ENCODE data around the gene MIA2.
A peak's percentile ranks its signal among the peaks of the same experiment; 100 is the strongest.
"Not testable (repeated sequence)": the region's sequence is repeated elsewhere in the genome, so short reads cannot be mapped to it uniquely, and the experiment has no call there.

MIA2 gene

DNA sequence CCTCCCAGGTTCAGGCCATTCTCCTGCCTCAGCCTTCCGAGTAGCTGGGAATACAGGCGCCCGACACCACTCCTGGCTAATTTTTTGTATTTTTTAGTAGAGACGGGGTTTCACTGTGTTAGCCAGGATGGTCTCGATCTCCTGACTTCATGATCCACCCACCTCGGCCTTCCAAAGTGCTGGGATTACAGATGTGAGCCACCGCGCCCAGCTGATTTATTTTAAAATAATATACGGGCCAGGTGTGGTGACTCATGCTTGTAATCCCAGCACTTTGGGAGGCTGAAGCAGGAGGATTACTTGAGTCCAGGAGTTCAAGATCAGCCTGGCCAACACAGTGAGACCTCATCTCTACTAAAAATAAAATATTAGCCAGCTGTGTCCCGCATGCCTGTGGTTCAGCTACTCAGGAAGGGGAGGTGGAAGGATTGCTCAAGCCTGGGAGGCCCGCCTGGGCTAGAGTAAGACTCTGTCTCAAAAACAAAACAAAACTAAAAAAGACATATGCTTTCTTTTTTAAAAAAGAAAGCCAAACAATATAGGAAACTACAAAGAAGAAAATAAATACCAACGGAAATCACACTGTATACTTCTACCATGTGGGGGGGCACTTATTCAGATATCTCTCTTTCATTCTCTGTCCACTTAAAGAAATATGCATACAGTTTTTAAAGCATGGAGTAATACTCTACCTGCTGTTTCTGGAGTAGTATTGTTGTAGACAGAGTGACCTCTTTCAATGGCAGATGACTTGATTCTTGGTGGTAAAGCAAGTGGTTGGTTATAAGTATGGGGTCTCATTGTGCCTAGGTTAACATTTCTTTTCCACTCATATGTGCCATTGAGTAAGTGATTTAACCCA lies 930 bp upstream of the MIA2 start:
- no peak for DNase-seq

DNA sequence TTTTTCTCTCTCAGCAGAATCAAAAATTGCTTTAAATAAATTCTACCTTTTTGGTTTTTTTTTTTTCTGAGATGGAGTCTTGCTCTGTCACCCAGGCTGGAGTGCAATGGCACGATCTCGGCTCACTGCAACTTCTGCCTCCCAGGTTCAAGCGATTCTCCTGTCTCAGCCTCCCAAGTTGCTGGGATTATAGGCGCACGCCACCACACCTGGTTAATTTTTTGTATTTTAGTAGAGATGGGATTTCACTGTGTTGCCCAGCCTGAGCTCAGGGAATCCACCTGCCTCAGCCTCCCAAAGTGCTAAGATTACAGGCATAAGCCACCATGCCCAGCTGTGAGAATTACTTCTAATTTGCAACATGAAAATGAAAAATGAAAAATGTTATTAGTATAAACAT lies 1.3 kb downstream of the MIA2 start:
- DNase-seq, result not testable (repeated sequence)

DNA sequence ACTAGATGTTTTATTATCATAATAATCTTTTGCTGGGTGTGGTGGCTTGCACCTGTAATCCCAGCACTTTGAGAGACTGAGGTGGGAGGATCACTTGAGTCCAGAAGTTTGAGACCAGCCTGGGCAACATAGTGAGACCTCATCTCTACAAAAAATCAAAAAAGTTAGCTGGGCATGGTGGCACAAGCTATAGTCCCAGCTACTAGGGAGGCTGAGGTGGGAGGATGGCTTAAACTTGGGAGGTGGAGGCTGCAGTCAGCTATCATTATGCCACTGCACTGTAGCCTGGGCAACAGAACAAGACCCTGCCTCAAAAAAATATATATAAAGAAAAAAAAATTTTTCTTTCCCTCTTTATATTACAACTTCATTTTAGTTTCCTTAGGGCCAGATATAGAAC lies 1.8 kb downstream of the MIA2 start:
- not testable (repeated sequence) for DNase-seq

DNA sequence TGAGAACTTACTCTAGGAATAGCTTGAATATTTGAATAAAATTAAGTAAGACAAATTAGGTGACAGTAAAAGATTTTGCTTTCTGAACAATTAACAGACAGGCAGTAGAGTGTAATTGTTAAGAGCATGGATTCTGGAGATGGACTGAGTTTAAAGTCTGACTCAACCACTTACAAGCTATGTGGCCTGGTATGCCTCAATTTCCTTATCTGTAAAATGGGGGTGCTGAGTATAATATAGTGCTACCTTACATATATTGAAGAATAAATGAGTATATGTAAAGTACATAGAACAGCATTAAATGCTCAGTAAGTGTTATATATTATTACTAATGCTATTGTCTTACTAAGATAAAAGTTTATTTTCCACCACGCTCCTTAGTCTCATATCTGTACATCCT lies 7.1 kb downstream of the MIA2 start:
- no peak for DNase-seq

DNA sequence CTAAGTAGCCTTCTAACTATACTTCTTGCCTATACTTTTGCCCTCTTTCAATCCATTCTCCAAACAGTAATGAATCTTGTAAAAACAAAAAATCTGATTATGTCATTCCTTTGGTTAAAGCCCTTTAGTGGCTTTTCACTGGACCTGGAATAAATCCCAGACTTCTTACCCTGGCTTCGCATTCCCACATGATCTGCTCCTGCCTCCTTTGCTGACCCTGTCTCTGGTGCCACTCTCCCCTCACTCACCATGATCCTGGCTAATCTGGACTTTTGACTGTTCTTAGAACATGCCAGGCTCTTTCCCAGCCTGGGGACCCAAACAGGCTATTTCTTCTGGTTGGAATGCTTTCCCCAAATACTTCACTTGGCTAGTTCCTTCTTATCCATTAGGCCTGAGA lies 7.9 kb downstream of the MIA2 start:
- DNase-seq, result no peak

DNA sequence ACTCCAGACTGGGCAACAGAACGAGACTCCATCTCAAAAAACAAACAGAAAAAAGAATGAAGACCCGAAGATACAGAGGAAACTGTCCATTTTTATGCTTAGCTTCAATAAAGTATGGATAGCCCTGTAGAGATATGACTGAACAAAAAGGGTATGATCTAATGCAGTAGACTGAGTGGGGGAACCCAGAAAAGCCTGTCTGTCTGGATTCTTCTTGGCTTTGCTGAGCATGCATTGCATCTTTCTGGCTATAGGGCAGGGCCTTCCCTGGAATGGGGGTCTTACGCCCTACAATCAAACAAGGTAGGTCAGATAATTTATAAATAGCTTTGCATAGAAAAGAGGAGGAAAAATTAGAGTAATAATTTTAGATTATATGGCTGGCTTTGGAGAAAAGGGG lies 10.1 kb downstream of the MIA2 start:
- DNase-seq, result no peak

DNA sequence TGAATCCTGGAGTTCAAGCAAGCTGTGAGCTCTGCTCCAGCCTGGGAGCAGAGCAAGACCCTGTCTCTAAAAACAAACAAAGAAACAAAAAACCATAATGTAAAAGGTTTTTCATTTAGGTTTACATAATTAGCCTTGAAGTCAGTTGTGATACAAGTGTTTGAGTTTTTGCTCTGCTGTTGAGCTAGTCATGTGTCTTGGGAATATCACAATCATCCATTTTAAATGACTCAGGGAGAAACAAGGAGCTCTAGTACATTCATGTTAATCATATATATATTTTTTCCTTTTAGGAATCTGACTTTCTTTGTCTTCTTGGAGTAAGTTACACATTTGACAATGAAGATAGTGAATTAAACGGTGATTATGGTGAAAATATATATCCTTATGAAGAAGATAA lies 12.9 kb downstream of the MIA2 start:
- DNase-seq, result no peak

DNA sequence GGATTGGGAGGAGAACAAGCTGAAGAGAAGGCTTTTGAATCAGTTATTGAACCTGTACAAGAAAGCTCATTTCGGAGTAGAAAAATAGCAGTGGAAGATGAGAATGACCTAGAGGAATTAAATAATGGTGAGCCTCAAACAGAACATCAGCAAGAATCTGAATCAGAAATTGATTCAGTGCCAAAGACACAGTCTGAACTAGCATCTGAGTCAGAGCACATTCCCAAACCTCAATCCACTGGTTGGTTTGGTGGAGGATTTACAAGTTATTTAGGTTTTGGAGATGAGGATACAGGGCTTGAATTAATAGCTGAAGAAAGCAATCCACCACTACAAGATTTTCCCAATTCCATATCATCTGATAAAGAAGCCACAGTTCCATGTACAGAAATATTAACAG lies 13.5 kb downstream of the MIA2 start:
- DNase-seq, result no peak

DNA sequence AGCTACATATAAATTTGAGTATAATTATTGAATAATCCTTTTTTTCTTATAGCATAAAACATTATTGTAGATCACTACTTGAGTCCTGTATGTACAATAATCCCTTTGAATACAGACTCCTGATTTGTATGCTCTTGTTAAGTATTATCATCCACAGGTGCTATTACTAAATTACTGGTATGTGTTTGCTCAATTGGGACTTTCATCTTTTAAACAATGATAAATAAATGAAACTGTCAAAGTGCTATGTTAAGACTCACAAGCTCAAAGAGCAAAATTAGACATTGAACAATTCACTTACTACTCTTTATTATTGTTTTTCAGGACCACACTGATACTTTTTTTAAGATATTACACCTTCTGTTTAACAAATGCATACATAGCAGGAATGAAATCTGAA lies 17.8 kb downstream of the MIA2 start:
- no peak for DNase-seq

DNA sequence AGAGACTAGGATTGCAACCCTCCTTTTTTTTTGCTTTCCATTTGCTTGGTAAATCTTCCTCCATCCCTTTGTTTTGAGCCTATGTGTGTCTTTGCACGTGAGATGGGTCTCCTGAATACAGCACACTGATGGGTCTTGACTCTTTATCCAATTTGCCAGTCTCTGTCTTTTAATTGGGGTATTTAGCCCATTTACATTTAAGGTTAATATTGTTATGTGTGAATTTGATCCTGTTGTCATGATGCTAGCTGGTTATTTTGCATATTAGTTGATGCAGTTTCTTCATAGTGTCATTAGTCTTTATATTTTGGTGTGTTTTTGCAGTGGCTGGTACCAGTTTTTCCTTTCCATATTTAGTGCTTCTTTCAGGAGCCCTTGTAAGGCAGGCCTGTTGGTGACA lies 23.7 kb downstream of the MIA2 start:
- DNase-seq, result not testable (repeated sequence)

DNA sequence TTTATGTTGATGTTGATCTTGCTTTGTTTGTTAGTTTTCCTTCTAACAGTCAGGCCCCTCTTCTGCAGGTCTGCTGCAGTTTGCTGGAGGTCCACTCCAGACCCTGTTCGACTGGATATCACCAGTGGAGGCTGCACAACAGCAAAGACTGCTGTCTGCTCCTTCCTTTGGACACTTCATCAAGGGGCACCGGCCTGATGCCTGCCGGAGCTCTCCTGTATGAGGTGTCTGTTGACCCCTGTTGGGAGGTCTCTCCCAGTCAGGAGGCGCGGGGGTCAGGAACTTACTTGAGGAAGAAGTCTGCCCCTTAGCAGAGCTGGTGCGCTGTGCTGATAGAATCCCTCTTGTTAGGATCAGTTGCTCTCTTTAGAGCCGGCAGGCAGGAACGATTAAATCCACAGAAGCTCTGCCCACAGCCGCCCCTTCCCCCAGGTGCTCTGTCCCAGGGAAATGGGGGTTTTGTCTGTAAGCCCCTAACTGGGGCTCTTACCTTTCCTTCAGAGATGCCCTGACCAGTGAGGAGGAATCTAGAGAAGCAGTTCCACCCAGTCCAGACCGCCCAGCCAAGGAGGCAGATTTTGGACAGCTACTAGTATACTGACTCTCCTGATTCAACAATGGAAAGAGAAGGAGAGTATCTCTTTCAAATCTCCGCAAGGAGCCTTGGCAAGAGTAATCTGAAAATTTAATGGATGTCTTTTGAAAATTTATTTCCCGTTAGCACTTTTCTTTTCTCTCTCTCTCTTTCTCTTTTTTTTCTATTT lies 25.2 kb downstream of the MIA2 start:
- DNase-seq, result no peak

GRCh38 chr14:39260161-39260560 lies 26.4 kb downstream of the MIA2 start:
- not testable (repeated sequence) for DNase-seq

- DNase-seq, result not testable (repeated sequence)
These were observed 28.5 kb downstream of the MIA2 start for GRCh38 chr14:39262214-39262613.

DNA sequence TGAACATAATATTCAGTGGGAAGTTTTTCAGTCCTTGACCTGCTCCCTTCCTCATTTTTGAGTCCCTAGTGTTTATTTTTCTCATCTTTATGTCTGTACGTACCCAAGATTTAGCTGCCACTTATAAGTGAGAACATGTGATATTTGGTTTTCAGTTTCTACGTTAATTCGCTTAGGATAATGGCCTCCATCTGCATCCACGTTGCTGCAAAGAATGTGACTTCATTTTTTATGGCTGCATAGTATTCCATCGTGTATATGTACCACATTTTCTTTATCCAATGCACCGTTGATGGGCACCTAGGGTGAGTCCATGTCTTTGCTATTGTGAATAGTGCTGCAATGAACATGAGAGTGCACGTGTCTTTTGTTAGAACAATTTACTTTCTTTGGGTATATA lies 30.3 kb downstream of the MIA2 start:
- no peak for DNase-seq

GRCh38 chr14:39264558-39264957 lies 30.8 kb downstream of the MIA2 start:
- peak; percentile 7 for DNase-seq

- DNase-seq, result peak; percentile 16
These were observed 31.3 kb downstream of the MIA2 start for GRCh38 chr14:39265033-39265432.

GRCh38 chr14:39265806-39266524 lies 32.2 kb downstream of the MIA2 start:
- DNase-seq, result peak; percentile 11

DNA sequence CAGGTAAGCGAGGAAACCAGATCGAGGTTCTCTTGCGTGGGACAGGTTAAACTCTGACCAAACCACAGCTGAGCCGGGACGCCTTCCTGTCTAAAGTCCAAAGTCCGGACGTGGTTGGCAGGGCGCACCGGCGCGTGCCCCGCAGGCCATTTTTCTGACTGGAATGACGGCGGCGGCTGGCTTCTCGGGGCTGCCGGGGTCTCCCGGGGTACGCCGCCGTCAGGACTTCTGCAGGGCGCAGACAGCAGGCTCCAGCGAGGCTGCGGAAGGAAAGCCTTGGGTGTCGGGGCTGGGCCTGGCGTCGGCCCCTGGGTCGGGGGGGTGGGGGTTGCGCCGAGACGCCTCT lies 32.8 kb downstream of the MIA2 start:
- DNase-seq, result no peak

- peak; percentile 87 for DNase-seq
These were observed 33.3 kb downstream of the MIA2 start for GRCh38 chr14:39266871-39267607.

GRCh38 chr14:39267608-39268005 lies 33.9 kb downstream of the MIA2 start:
- peak; percentile 34 for DNase-seq

DNA sequence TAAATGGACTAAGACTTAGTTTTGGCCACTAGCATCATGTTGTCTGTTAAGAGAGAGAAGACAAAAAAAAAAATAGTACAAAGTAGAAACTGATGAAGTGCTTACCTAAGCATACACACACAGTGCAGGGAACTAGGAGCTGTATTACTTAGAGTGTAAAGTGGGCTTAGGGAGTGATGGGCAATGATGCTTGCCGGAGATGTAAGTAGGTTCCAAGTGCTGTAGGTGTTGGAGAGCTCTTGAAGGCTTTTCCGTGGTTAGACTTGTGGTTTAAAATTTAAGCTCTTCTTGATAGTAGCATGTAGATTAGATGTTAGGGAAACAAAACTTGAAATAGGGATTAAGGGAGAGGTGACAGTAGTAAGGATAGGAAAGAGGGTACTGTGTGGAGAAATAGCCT lies 34.7 kb downstream of the MIA2 start:
- peak; percentile 16 for DNase-seq

DNA sequence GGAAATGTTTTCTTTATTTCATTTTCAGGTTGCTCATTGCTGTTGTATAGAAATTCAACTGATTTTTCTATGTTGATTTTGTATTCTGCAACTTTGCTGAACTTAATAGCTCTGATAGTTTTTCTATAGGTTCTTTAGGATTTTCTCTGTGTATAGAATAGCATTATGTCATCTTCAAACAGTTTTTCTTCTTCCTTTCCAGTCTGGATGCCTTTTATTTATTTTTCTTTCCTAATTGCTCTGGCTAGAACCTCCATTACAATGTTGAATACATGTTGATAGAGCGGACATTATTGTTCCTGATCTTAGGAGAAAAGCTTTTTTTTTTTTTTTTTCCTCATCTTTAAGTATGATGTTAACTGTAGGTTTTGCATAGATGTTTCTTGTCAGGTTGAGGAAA lies 39.2 kb downstream of the MIA2 start:
- DNase-seq, result no peak

GRCh38 chr14:39275395-39275794 lies 41.7 kb downstream of the MIA2 start:
- DNase-seq, result no peak
